ENCODE results near the gene C20orf144. TPM values are rescaled to one million over a fixed set of nuclear protein-coding genes. Genes with fewer than 3 reads are reported as not detected.
A peak's percentile ranks its signal among the peaks of the same experiment; 100 is the strongest.

C20orf144 gene
- total and polyA plus RNA-seq, 8 donors, result 0.09 to 0.15 (median 0.12) TPM; not detected in 2

- H3K27me3 ChIP-seq, result no peaks in the 10 kb centered on the region
- H3K4me3 ChIP-seq, result no peak overlapping the region
- TF ChIP-seq CTCF (IDR thresholded peaks at IDR 0.05), result no peak
- DNase-seq (no peak), ATAC-seq (no peak), FAIRE-seq (no peak)
- intact Hi-C loops (cut with DNase I), result no loop called here
- no peaks in the 10 kb centered on the region for H3K4me1 ChIP-seq
- no peaks in the 10 kb centered on the region for H3K9me3 ChIP-seq
- WGBS, 2 donors, result 96 to 98% methylated on average over 3 of the region's 3 CpGs
- no peak overlapping the region for H3K27ac ChIP-seq
- peaks cover 0 to 21% (median 3%) of the 10 kb centered on the region in 3 donors for H3K36me3 ChIP-seq
Observed at GRCh38 chr20:33635341-33635740, 26.8 kb upstream of the C20orf144 start.

- 91 to 93% methylated on average over 1 of the region's 1 CpG for WGBS, 2 donors
- no peak overlapping the region for H3K4me3 ChIP-seq
- intact Hi-C loops (cut with DNase I), result no loop called here
- peaks cover 0 to 29% (median 7%) of the 10 kb centered on the region in 3 donors for H3K36me3 ChIP-seq
- H3K9me3 ChIP-seq, result no peaks in the 10 kb centered on the region
- FAIRE-seq (no peak), DNase-seq (no peak), ATAC-seq (no peak)
- no peak overlapping the region for H3K27ac ChIP-seq
- H3K4me1 ChIP-seq, result no peaks in the 10 kb centered on the region
- no peaks in the 10 kb centered on the region for H3K27me3 ChIP-seq
- no peak for TF ChIP-seq CTCF (IDR thresholded peaks at IDR 0.05)
Observed at GRCh38 chr20:33636776-33637175, 25.4 kb upstream of the C20orf144 start.

- WGBS, 2 donors, result 92% methylated on average over 13 of the region's 13 CpGs
- intact Hi-C loops (cut with DNase I), result no loop called here
- Histone ChIP-seq H3K27ac (no peak overlapping the region), H3K4me1 (no peaks in the 10 kb centered on the region), H3K9me3 (no peaks in the 10 kb centered on the region), H3K4me3 (no peak overlapping the region), H3K36me3 (peaks cover 0 to 43% (median 13%) of the 10 kb centered on the region in 3 donors), H3K27me3 (no peaks in the 10 kb centered on the region)
- DNase-seq (peak in 1 of 6 donors; percentile 29), ATAC-seq (no peak), FAIRE-seq (no peak)
- no peak for TF ChIP-seq CTCF (IDR thresholded peaks at IDR 0.05)
Observed at GRCh38 chr20:33640287-33640686, 21.8 kb upstream of the C20orf144 start.

GRCh38 chr20:33644313-33645071 lies 17.6 kb upstream of the C20orf144 start:
- TF ChIP-seq CTCF (IDR thresholded peaks at IDR 0.05), result no peak
- H3K4me1 ChIP-seq, result peaks cover 11 to 14% (median 13%) of the 10 kb centered on the region in 3 donors
- intact Hi-C loops (cut with DNase I), result no loop called here
- peaks cover 0 to 34% (median 13%) of the 10 kb centered on the region in 3 donors for H3K36me3 ChIP-seq
- FAIRE-seq, result no peak
- ATAC-seq, result no peak
- H3K27ac ChIP-seq, result no peak overlapping the region
- peak in 2 of 6 donors; percentile 8 to 63 for DNase-seq
- H3K9me3 ChIP-seq, result no peaks in the 10 kb centered on the region
- no peaks in the 10 kb centered on the region for H3K27me3 ChIP-seq
- no peak overlapping the region for H3K4me3 ChIP-seq
- WGBS, 2 donors, result 93 to 96% methylated on average over 28 of the region's 28 CpGs

- Histone ChIP-seq H3K27ac (no peak overlapping the region), H3K36me3 (peaks cover 0 to 32% (median 13%) of the 10 kb centered on the region in 3 donors), H3K27me3 (no peaks in the 10 kb centered on the region), H3K4me1 (peaks cover 11 to 14% (median 13%) of the 10 kb centered on the region in 3 donors), H3K4me3 (no peak overlapping the region), H3K9me3 (no peaks in the 10 kb centered on the region)
- TF ChIP-seq CTCF (IDR thresholded peaks at IDR 0.05), result no peak
- intact Hi-C loops (cut with DNase I), result no loop called here
- WGBS, 2 donors, result 79 to 85% methylated on average over 4 of the region's 4 CpGs
- DNase-seq (no peak), FAIRE-seq (no peak), ATAC-seq (no peak)
Observed at GRCh38 chr20:33645072-33645358, 17.1 kb upstream of the C20orf144 start.
